Neural crest cell (in vitro differentiated cells): ENCODE data around the gene UGCG. TPM values are rescaled to one million over a fixed set of nuclear protein-coding genes. Genes with fewer than 3 reads are reported as not detected.

ENCODE experiments used
- DNase-seq: peaks from one replicate; pipeline ENCODE4 v3.0.0; 2021; ENCODE audit warnings: low read depth, mixed read lengths, low spot score
- H3K27ac Mint-ChIP-seq: one replicate; pipeline ENCODE4 v1.8.0; 2021; ENCODE audit warnings: mild to moderate bottlenecking, mixed read lengths; ENCODE audit not compliant: unreplicated experiment
- H3K27me3 Mint-ChIP-seq: 2 replicates; pipeline ENCODE4 v1.8.0; 2021; ENCODE audit warnings: low read depth, mild to moderate bottlenecking, mixed read lengths
- H3K36me3 Mint-ChIP-seq: 2 replicates; pipeline ENCODE4 v1.8.0; 2021; ENCODE audit warnings: low read depth, mild to moderate bottlenecking, mixed read lengths
- H3K4me1 Mint-ChIP-seq: 2 replicates; pipeline ENCODE4 v1.8.0; 2021; ENCODE audit warnings: mixed read lengths
- H3K4me3 Mint-ChIP-seq: one replicate; pipeline ENCODE4 v1.8.0; 2021; ENCODE audit warnings: mild to moderate bottlenecking, mixed read lengths
- H3K9me3 Mint-ChIP-seq: 2 replicates; pipeline ENCODE4 v1.8.0; 2021; ENCODE audit warnings: mixed read lengths
- CTCF ChIP-seq: fragments of 200-600 bp; sonication (generic); conservative IDR thresholded peaks from 2 replicates; pipeline ENCODE4 v1.5.0; 2021; ENCODE audit warnings: antibody characterized with exemption, mild to moderate bottlenecking
- total RNA-seq: library from RNA; stranded (reverse); gene quantifications from 2 replicates; pipeline ENCODE4 v1.2.1, GENCODE V29; 2021

Gene UGCG
- total RNA-seq, 1 donor from 2014 or later: 21.2 TPM

- Mint-ChIP-seq H3K27ac (no peak overlapping the region), H3K27me3 (no peaks in the 10 kb centered on the region), H3K4me1 (no peaks in the 10 kb centered on the region), H3K36me3 (no peaks in the 10 kb centered on the region), H3K4me3 (no peak overlapping the region), H3K9me3 (no peaks in the 10 kb centered on the region)
- DNase-seq: no peak
- no peak for TF ChIP-seq CTCF
These were observed 71.0 kb downstream of the UGCG start for GRCh38 chr9:111967621-111968020.

GRCh38 chr9:111969061-111969460 lies 72.4 kb downstream of the UGCG start:
- Mint-ChIP-seq H3K27me3 (no peaks in the 10 kb centered on the region), H3K27ac (no peak overlapping the region), H3K4me3 (no peak overlapping the region), H3K4me1 (no peaks in the 10 kb centered on the region), H3K36me3 (no peaks in the 10 kb centered on the region), H3K9me3 (no peaks in the 10 kb centered on the region)
- no peak for DNase-seq
- no peak for TF ChIP-seq CTCF

DNA sequence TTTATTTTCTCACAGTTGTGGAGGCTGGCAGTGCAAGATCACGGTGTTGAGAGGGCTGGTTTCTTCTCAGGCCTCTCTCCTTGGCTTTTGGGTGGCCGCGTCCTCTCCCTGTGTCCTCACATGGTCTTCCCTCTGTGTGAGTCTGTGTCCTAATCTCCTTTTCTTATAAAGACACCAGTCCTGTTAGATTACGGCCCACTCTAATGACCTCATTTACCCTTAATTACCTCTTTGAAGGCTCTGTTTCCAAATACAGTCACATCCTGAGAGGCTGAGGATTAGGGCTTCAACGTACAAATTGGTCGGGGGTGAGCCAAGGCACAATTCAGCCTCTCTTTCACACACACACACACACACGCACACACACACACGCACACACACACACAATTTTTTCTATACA lies 73.0 kb downstream of the UGCG start:
- no peak for TF ChIP-seq CTCF
- H3K4me3 Mint-ChIP-seq: no peak overlapping the region
- H3K4me1 Mint-ChIP-seq: no peaks in the 10 kb centered on the region
- H3K27me3 Mint-ChIP-seq: no peaks in the 10 kb centered on the region
- H3K27ac Mint-ChIP-seq: no peak overlapping the region
- no peak for DNase-seq
- no peaks in the 10 kb centered on the region for H3K36me3 Mint-ChIP-seq
- no peaks in the 10 kb centered on the region for H3K9me3 Mint-ChIP-seq

- no peak overlapping the region for H3K27ac Mint-ChIP-seq
- no peaks in the 10 kb centered on the region for H3K9me3 Mint-ChIP-seq
- H3K27me3 Mint-ChIP-seq: no peaks in the 10 kb centered on the region
- H3K4me1 Mint-ChIP-seq: no peaks in the 10 kb centered on the region
- H3K36me3 Mint-ChIP-seq: no peaks in the 10 kb centered on the region
- TF ChIP-seq CTCF: no peak
- DNase-seq: no peak
- no peak overlapping the region for H3K4me3 Mint-ChIP-seq
These were observed 74.2 kb downstream of the UGCG start for GRCh38 chr9:111970827-111971226.

- no peak for TF ChIP-seq CTCF
These were observed 77.6 kb downstream of the UGCG start for GRCh38 chr9:111974092-111974681.

More at GRCh38 chr9:111974092-111974681, 77.6 kb downstream of the UGCG start:
- Mint-ChIP-seq H3K4me3 (no peak overlapping the region), H3K27ac (no peak overlapping the region), H3K27me3 (no peaks in the 10 kb centered on the region), H3K4me1 (no peaks in the 10 kb centered on the region), H3K9me3 (no peaks in the 10 kb centered on the region), H3K36me3 (no peaks in the 10 kb centered on the region)
- DNase-seq: no peak
